ENCODE data around the gene SLC1A2. TPM values are rescaled to one million over a fixed set of nuclear protein-coding genes. Genes with fewer than 3 reads are reported as not detected.

SLC1A2 gene
- total and polyA plus RNA-seq, 4 donors, result 0.35 to 17.0 (median 1.1) TPM

DNA sequence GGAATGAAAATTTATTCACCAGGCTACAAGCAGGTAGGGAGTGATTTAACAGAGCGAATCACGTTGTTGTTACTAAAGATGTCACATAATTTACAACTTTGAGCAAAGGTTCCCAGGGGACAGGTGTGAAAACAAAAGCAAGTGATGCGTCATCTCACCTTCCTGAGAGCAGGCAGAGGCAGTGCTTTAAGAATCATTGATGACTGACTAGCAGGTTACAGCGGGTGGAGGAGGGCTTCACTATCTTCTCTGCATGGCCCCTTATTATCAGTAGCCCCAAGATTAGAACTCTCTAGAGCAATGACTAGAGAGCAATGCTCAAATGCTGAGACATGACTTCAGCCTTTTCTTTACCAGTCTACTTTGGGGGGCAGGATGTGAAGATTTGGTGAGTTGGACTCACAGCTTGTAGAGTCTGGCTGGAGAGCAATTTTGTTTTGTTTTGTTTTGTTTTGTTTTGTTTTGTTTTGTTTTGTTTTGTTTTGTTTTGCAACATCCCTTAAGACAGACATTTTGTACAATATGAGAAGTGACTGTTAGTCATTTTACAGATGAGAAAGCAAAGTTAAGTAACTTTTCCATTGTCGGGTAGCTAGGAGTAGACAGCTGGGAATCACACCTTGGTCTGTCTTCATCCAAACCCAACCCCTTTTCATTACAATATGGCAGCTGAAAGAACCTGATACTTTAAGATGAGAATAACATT is 84.8 kb downstream of the SLC1A2 start:
- WGBS, 2 donors, result 78 to 86% methylated on average over 5 of the region's 5 CpGs

DNA sequence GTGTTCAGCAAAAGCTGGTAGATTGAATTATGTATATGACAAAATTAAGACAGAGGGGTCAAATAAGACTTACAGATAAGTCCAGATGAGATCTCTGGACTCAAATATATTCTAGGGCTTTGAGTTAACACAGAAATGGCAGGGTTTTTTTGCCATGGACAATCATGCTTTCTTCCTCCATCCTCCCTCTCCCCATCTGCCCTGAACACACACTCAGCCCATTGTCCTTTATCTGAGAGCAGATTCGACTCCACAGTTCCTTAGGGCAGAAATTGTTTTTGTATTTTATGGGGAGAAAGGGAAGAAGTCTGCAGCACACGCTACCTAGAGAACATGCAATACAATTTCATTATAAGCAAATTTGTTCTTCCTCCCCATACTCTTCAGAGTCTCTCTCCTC is 86.8 kb downstream of the SLC1A2 start:
- Histone ChIP-seq H3K27ac (ENCODE audit: low read depth in 1 of 2, low read length in 1 of 2) (no peak overlapping the region), H3K9me3 (ENCODE audit: control insufficient read depth in 4 of 4, insufficient read depth in 3 of 4, low read length in 3 of 4) (no peaks in the 10 kb centered on the region), H3K4me3 (no peak overlapping the region), H3K9ac (ENCODE audit: insufficient read depth in 1 of 2, low read length in 2 of 2) (no peak overlapping the region), H3K27me3 (ENCODE audit: control insufficient read depth in 3 of 3, insufficient read depth in 3 of 3, low read length in 2 of 3) (no peaks in the 10 kb centered on the region), H3K4me1 (ENCODE audit: control insufficient read depth in 5 of 5, insufficient read depth in 5 of 5, low read length in 5 of 5) (peaks cover 0 to 12% (median 0%) of the 10 kb centered on the region in 5 donors), H3K36me3 (ENCODE audit: control insufficient read depth in 4 of 4, insufficient read depth in 4 of 4, low read length in 4 of 4) (no peaks in the 10 kb centered on the region)
- 83 to 93% methylated on average over 2 of the region's 2 CpGs for WGBS, 2 donors
- no peak for ATAC-seq (ENCODE audit: insufficient read depth, low FRiP score)
- TF ChIP-seq, protein P1, sequence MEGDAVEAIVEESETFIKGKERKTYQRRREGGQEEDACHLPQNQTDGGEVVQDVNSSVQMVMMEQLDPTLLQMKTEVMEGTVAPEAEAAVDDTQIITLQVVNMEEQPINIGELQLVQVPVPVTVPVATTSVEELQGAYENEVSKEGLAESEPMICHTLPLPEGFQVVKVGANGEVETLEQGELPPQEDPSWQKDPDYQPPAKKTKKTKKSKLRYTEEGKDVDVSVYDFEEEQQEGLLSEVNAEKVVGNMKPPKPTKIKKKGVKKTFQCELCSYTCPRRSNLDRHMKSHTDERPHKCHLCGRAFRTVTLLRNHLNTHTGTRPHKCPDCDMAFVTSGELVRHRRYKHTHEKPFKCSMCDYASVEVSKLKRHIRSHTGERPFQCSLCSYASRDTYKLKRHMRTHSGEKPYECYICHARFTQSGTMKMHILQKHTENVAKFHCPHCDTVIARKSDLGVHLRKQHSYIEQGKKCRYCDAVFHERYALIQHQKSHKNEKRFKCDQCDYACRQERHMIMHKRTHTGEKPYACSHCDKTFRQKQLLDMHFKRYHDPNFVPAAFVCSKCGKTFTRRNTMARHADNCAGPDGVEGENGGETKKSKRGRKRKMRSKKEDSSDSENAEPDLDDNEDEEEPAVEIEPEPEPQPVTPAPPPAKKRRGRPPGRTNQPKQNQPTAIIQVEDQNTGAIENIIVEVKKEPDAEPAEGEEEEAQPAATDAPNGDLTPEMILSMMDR (IDR thresholded peaks at IDR 0.05; ENCODE audit: control extremely low read depth, extremely low read depth), result no peak
- no peak for DNase-seq

More for the DNA sequence above, 84.8 kb downstream of the SLC1A2 start:
- Histone ChIP-seq H3K9me3 (ENCODE audit: control insufficient read depth in 4 of 4, insufficient read depth in 3 of 4, low read length in 3 of 4) (no peaks in the 10 kb centered on the region), H3K27ac (ENCODE audit: low read depth in 1 of 2, low read length in 1 of 2) (no peak overlapping the region), H3K36me3 (ENCODE audit: control insufficient read depth in 4 of 4, insufficient read depth in 4 of 4, low read length in 4 of 4) (no peaks in the 10 kb centered on the region), H3K9ac (ENCODE audit: insufficient read depth in 1 of 2, low read length in 2 of 2) (no peak overlapping the region), H3K27me3 (ENCODE audit: control insufficient read depth in 3 of 3, insufficient read depth in 3 of 3, low read length in 2 of 3) (no peaks in the 10 kb centered on the region), H3K4me1 (ENCODE audit: control insufficient read depth in 5 of 5, insufficient read depth in 5 of 5, low read length in 5 of 5) (peaks cover 0 to 7% (median 0%) of the 10 kb centered on the region in 5 donors), H3K4me3 (no peak overlapping the region)
- TF ChIP-seq, protein P1 (IDR thresholded peaks at IDR 0.05; ENCODE audit: control extremely low read depth, extremely low read depth), result no peak
- DNase-seq (no peak), ATAC-seq (ENCODE audit: insufficient read depth, low FRiP score) (no peak)

DNA sequence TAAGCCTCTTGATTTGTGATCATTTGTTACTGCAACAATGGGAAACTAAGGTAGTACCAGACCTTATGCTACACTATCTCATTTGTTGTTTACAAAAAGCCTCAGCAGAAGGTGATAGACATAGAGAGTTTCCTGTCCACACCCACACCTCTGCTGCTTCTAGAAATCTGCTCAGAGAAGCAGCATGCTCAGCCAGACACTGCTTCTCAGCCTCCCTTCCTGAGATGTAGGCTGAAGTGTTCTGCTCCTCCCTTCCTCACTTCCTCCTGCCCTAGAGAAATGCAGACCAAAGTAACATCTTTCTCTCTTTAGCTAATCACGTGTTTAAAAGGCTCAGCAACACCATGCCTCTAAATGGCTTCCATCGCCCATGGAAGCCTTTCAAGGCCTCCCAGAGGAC is 88.4 kb downstream of the SLC1A2 start:
- H3K4me1 ChIP-seq (ENCODE audit: control insufficient read depth in 5 of 5, insufficient read depth in 5 of 5, low read length in 5 of 5), result peaks cover 0 to 9% (median 0%) of the 10 kb centered on the region in 5 donors
- no peak overlapping the region for H3K4me3 ChIP-seq
- no peak overlapping the region for H3K9ac ChIP-seq (ENCODE audit: insufficient read depth in 1 of 2, low read length in 2 of 2)
- TF ChIP-seq, protein P1 (IDR thresholded peaks at IDR 0.05; ENCODE audit: control extremely low read depth, extremely low read depth), result no peak
- DNase-seq, result no peak
- H3K36me3 ChIP-seq (ENCODE audit: control insufficient read depth in 4 of 4, insufficient read depth in 4 of 4, low read length in 4 of 4), result no peaks in the 10 kb centered on the region
- no peak for ATAC-seq (ENCODE audit: insufficient read depth, low FRiP score)
- no peaks in the 10 kb centered on the region for H3K27me3 ChIP-seq (ENCODE audit: control insufficient read depth in 3 of 3, insufficient read depth in 3 of 3, low read length in 2 of 3)
- no peak overlapping the region for H3K27ac ChIP-seq (ENCODE audit: low read depth in 1 of 2, low read length in 1 of 2)
- WGBS, 2 donors, result 67 to 70% methylated on average over 2 of the region's 2 CpGs
- H3K9me3 ChIP-seq (ENCODE audit: control insufficient read depth in 4 of 4, insufficient read depth in 3 of 4, low read length in 3 of 4), result no peaks in the 10 kb centered on the region

Data from lung (tissue), 12 donors.